DMS79 (cell line): ENCODE measurements around the gene SMIM44.

Source experiments
- DNase-seq: peaks from one replicate; lab custom pipeline; 2025; lab: John Stamatoyannopoulos, UW

The SMIM44 gene

DNA sequence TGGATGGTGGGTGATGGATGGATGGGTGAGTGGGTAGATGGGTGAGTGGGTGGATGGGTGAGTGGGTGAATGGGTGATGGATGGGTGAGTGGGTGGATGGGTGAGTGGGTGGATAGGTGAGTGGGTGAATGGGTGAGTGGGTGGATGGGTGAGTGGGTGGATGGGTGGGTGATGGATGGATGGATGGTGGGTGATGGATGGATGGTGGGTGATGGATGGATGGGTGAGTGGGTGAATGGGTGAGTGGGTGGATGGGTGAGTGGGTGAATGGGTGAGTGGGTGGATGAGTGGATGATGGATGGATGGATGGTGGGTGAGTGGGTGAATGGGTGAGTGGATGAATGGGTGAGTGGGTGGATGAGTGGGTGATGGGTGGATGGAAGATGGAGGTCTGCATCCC is 5.7 kb downstream of the SMIM44 start:
- DNase-seq, result no peak

GRCh38 chr19:3476830-3477229 is 6.4 kb downstream of the SMIM44 start:
- DNase-seq, result no peak

GRCh38 chr19:3475449-3475848 is 7.8 kb downstream of the SMIM44 start:
- DNase-seq, result no peak

- DNase-seq, result no peak
Observed at GRCh38 chr19:3474614-3475013, 8.6 kb downstream of the SMIM44 start.

- DNase-seq, result no peak
Observed at GRCh38 chr19:3474010-3474409, 9.2 kb downstream of the SMIM44 start.

GRCh38 chr19:3471954-3472655 is 11.1 kb downstream of the SMIM44 start:
- no peak for DNase-seq

DNA sequence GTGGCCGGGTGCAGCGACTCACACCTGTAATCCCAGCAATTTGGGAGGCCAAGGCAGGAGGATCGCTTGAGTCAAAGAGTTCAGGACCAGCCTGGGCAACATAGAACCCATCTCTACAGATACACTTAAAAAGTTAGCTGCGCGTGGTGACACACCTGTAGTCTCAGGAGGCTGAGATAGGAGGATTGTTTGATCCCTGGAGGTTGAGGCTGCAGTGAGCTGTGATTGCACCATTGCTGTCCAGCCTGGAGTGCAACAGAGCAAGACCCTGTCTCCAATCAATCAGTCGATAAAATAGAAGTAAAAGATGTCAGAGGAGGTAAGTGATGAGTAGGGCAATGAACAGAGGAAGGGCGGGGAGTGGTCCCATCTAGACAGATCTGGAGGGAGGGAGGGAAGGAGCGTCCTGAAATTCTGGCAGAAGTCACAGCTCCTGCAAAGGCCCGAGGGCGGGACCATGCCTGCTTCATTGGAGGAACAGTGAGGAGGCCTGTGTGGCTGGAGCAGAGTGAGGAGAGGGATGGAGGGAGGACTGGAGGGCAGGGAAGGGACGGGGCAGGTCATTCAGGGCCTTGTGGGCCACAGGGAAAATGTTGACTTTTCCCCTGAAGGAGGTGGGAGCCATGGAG is 12.6 kb downstream of the SMIM44 start:
- DNase-seq, result no peak

GRCh38 chr19:3469638-3470499 is 13.4 kb downstream of the SMIM44 start:
- no peak for DNase-seq

- DNase-seq, result no peak
Observed at GRCh38 chr19:3468211-3468610, 15.0 kb downstream of the SMIM44 start.

DNA sequence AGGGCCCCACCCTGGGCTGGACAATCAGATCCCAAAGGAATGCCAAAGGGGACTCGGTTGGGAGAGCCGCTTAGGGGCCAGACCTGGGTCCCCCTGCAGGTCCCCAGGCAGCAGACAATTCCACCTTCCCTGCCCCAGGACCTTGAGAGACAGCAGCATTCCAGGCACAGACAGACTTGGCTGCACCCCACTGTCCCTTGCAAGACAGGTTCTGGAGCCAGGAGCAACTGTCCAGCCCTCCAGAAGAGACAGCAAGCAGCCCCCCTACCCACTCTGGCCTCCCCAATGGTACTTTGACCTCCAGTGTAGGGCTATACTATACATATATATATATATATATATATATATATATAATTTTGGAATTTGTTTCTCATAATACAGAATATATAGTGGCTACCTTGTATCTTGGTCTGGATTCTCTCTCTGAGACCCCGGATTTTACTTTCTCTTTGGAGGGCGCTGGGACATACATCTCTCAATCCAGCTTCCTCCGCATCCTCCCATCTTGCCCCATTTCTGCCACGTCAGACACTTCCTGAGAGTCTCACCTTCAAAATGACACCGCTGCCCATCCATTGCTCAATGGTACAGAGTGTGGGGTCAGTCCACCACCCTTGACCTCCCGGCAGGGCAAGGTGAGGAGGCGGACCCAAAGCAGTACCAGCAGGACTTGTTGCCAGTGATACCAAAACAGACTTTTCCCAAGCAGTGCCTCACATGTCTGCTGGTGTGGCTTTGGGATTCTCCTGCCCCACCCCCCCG is 15.6 kb downstream of the SMIM44 start:
- DNase-seq, result no peak

- DNase-seq, result no peak
Observed at GRCh38 chr19:3466635-3467034, 16.6 kb downstream of the SMIM44 start.

DNA sequence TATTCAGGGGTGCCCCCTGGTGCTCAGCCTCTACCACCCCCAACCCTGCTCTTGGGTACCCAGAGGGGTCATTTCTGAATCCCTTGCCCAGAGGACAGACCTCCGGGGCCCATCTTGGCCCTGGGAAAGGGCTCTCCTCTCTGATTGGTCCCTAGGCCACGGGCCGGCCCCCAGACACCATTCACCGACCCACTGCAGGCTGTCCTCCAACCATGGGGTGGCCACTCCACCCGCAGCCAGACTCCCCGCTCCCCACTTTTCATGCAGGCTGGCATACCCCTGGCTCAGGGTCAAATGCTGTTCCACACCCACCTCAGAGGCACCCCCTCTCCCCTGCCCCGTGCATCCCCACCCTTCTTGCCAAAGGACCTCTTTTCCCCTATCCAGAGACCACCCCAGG is 17.7 kb downstream of the SMIM44 start:
- DNase-seq, result no peak

- no peak for DNase-seq
Observed at GRCh38 chr19:3464587-3465235, 18.5 kb downstream of the SMIM44 start.

DNA sequence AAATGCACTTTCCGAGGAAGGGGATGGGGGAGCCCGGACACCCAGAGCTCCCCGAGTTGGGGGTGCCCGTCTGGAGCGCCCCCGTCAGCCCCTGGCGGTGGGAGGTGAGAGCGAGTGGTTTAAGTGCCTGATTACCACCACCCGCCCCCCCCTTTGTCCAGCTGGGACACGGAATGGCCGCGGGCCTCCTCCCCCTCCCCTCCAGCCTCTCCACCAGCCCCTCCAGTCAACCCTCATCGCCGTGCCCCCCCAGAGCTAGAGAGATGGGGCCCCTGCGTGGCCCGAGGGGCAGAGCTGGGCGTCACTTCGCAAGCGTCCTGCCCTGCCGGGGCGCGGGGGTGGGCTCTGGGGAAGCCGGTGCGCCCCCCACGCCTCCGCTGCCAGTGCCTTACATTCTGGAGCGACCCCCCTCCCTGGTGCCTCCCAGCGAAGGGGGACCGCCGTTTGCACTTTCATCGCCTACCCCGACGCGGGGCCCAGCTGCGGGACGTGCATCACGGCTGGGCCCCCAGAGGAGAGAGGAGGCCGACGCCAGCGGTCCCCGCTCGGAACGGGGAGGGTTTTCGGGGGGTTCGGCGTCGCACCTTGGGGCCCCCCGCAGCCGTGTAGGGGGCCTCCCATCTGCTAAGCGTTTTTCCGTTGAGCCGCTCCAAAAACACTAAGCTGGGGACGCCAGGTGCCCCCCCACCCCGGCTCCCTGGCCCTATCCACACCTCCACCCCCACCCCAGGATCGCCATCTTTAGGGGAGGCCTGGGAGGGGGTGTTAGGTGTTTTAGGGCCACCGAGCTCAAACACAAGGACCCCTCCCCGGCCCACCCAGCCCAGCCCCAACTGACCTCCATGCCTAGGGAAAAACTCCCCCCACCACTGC is 19.3 kb downstream of the SMIM44 start:
- no peak for DNase-seq

GRCh38 chr19:3462991-3463713 is 20.1 kb downstream of the SMIM44 start:
- no peak for DNase-seq

- DNase-seq, result no peak
Observed at GRCh38 chr19:3459965-3460582, 23.2 kb downstream of the SMIM44 start.

DNA sequence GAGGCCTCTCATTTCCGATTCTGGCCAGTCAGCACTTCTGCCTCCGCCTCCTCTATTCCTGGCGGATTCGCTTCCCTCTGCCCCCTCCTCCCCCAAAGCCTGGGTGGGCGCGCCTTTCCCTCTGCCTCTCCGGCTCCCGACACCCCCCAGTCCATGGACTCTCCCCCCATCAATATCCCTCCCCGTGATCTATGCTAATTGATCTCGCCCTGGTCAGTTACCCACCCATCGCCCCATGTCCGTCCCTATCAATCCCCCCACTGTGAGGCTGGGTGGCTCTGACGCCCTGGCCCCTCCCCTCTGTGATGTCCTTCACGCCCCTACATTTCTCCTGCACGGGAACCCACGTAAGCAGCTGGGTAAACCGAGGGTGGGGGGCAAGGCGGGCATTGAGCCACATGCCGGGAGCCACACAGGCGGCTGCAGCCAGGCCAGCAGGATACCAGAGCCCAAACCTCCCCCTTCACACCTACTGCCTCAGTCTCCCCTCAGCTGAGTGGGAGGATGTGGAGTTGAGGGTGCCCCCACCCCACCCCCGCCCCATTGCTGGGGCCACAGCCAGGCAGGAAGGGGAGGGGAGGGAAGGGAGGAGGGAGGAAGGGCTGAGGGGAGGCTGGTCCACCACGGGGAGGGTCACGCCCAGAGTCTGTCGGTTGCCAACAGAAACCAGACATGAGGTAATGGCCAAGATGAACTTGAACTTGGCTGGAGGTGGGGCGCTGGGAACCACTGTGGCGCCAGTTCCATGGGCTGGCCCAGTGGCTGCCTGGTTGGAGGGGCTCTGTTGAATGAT is 24.0 kb downstream of the SMIM44 start:
- no peak for DNase-seq

DNA sequence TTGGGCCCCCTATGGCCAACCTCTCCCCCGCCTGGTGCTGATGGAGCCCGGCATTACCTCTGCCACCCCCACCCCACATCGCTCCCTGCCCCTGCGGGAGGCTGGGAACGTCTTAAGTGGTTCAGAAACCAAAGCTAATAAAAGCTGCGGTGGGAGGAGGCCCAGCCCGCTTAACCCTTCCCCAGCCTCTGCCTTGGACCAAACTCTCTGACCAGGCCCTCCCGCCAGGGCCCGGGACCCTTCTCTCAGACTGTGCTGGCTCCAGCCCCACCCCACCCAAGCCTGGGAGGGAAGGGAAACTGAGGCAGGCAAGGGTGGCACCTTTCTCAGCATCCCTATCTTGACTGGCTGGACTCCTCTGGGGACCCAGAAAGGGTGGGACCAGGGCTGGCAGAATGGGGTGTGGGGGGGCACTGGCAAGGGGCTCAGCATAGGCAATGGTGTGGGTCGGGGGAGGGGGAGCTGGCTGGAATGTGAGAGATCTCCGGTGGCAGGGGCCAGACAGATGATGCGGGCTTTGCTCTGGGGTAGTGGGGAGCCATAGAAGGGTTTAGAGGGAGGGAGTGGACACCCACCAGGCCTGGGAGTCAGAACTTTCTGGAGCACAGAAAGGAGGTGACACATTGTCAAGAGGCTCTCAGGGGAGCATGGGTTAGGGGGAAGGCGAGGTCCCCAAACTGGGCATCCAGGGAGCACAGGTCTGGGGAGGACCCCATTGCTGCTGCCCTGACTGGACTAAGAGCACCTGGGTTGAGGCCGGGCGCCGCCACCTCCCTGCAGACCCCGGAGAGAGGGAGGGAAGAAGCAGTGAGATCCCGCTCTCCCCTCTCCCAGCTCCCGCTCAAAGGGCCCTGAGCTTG is 24.8 kb downstream of the SMIM44 start:
- DNase-seq, result no peak
